Coronary artery (tissue), 2 donors: ENCODE results near the gene F8.

Experiments
- DNase-seq: peaks from one replicate; pipeline ENCODE4 v3.0.0-alpha.2; 2017; ENCODE audit warnings: low spot score
- H3K27ac ChIP-seq, 2 donors: fragments of 200-600 bp; sonication (generic); one replicate each; pipeline ENCODE4 v1.5.1; 2016 to 2019
- H3K4me3 ChIP-seq: fragments of 200-600 bp; sonication (generic); 2 replicates; pipeline ENCODE4 v1.5.1; 2016; ENCODE audit warnings: mild to moderate bottlenecking, moderate library complexity
- TF ChIP-seq, protein P1 (sequence below): fragments of 200-600 bp; sonication (generic); IDR thresholded peaks from one replicate; pipeline ENCODE4 v1.5.1; 2019; ENCODE audit warnings: antibody characterized with exemption

Gene F8

DNA sequence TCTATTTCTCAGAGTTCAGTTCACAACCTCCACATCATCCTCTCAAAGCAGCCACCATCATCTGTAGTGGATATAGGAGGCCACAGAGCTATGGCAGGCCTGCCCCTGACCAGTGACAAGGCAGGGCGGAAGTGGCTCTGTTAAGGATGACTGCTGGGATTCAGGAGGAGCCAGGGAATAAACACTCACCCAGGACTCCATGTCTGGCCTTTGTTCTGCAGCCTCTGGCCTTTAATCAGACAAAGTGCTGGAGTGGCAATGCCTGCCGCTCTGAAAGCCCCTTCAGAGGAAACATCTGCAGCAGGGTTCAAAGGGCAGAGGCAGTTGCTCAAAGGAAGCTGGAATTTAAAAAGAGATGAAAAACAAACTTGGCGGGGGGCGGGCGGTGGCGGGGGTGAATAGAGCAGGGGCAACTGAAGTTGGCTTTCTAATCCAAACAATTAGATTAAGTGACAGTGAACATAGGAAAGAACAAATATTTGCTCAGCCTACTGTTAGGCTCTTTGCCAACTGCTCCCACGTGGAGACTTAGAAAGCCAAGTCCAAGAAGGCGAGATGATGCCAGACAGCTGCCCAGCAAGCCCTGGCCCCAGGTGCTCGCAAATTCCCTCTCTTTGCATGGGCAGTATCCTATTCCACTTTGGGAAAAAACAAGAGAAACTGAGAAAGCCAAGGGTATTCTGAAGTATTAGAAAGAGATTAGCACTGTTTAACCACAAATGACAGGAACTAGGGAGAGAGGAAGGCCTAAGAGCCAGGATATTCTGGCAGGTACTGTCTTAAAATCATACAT is 222.8 kb downstream of the F8 start:
- Histone ChIP-seq H3K27ac (peak overlapping the region in 1 of 2 donors; percentile 66), H3K4me3 (no peak overlapping the region)
- DNase-seq: no peak
- TF ChIP-seq, protein P1, sequence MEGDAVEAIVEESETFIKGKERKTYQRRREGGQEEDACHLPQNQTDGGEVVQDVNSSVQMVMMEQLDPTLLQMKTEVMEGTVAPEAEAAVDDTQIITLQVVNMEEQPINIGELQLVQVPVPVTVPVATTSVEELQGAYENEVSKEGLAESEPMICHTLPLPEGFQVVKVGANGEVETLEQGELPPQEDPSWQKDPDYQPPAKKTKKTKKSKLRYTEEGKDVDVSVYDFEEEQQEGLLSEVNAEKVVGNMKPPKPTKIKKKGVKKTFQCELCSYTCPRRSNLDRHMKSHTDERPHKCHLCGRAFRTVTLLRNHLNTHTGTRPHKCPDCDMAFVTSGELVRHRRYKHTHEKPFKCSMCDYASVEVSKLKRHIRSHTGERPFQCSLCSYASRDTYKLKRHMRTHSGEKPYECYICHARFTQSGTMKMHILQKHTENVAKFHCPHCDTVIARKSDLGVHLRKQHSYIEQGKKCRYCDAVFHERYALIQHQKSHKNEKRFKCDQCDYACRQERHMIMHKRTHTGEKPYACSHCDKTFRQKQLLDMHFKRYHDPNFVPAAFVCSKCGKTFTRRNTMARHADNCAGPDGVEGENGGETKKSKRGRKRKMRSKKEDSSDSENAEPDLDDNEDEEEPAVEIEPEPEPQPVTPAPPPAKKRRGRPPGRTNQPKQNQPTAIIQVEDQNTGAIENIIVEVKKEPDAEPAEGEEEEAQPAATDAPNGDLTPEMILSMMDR: no peak

DNA sequence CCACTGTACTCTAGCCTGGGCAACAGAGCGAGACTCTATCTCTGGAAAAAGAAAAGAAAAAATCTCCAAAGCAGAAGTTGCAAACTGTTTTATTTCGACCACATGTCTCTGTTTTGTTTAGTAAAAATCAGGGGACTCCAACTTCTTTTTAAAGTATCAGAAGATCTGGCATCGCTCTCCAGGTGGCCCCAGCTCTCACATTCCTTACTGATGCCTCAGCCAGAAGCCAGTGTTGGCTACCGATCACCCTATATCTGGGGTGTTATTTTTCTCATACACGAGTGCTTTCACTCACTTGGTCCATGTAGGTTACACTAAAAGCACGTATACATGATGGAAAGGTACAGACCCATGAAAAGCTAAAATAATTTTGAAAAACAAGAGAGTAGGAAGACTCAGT is 225.5 kb downstream of the F8 start:
- H3K4me3 ChIP-seq: no peak overlapping the region
- TF ChIP-seq, protein P1: no peak
- no peak for DNase-seq
- H3K27ac ChIP-seq: no peak overlapping the region

DNA sequence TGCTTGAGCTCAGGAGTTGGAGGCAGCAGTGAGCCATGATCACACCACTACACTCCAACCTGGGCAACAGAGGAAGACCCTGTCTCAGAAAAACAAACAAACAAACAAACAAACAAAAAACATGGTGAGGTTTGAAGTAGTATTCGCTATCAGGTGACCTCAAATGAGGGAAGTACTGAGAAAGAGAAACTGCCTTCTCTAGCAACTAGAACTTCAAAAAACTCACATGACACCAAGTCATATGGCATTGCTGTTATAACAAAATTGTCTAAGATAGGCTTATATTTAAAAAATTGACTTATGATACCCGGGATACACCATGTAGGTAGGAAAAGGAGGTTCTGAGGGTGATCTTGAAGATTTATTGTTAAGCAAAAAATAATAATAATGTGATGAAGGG is 227.5 kb downstream of the F8 start:
- DNase-seq: no peak
- TF ChIP-seq, protein P1: no peak
- Histone ChIP-seq H3K27ac (no peak overlapping the region), H3K4me3 (no peak overlapping the region)

DNA sequence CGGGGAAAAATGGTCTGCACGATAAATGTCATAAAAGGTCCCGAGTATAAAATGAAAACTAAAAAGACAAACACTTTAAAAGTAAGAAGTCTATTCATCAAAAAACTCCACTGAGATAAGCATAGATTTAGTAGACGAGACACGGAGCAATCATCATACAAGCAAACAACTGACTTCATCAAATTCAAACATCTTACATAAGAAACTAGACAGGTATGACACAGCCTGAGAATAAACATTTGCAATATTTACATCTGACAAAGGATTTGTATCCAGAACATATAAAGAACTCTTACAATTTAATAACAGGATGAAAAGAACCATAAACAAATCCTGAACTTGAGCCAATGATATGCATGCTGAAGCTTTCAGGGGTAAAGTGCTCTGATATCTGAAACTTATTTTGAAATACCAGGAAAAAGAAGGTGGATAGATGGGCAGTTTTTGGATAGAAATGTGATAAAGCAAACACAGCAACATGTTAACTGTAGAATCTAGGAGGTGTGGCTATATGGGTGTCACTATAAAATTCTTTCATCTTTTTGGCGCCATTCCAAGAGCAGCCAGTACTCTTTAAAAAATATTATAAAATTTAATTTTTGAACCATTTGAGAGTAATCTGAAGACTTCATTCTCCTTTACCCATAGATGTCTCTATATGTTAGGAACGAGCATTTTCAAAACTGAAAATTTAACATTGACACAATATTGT is 229.3 kb downstream of the F8 start:
- Histone ChIP-seq H3K27ac (no peak overlapping the region), H3K4me3 (no peak overlapping the region)
- TF ChIP-seq, protein P1: no peak
- no peak for DNase-seq

DNA sequence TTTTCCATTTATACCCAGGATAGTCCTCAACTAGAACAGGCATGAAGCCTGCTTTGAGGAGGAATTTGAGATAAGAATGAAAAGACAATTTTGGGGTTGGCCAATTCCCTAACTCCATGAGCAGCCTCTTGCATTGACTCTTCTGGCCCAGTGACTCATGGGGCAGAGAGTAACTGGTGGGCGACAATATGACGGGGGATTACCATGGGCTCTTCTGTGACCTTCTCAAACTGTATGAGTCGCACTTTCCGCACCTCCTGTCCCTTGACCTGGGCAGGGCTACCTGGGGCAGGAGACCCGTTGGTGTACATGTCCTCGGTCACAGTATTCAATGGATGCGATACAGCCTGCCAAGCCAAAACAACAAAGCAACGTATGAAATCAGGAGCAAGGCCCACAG is 230.6 kb downstream of the F8 start:
- no peak overlapping the region for H3K4me3 ChIP-seq
- TF ChIP-seq, protein P1: no peak
- DNase-seq: no peak
- no peak overlapping the region for H3K27ac ChIP-seq

DNA sequence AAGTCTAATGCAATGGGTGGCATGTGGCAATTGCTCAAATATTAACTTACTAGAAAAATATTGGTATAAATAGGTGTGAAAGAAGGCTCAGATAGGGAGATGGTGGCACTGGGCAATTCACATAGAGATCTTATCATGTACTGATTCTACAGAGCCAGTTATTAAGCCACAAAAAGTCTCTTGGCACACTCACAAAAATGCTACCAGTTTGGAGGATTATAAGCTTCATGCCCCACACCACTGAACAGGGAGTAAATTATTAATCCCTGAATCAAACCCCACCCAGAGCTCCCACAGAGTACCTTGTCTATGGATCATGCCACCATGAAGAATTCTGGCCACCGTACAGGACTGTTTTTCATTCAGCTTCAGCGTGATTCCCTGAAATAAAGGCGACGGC is 231.1 kb downstream of the F8 start:
- no peak overlapping the region for H3K4me3 ChIP-seq

More for the DNA sequence above, 231.1 kb downstream of the F8 start:
- H3K27ac ChIP-seq: no peak overlapping the region
- no peak for DNase-seq
- TF ChIP-seq, protein P1: no peak
